ENCODE data around the gene CACNA1B.
"Not testable (repeated sequence)": the region's sequence is repeated elsewhere in the genome, so short reads cannot be mapped to it uniquely, and the experiment has no call there.

The CACNA1B gene

DNA sequence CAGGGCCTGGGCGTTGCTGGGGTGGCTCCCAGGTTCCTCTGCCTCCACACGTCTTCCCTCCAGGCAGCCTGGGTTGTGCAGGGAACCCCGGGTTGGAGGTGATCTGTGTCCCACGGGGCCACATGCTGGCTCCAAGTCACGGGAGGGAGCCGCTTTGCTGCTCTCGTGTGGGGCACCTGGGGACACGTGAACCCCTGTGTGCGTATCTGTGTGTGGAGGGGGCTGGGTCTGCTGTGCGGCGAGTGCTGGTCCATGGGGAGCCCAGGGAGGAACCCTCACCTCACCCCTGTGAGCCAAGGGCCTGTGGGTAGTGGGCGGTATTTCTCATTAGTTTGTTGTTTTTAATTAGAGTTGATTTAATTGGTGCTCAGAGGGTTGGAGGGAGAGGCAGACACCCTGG, 7.5 kb downstream of the CACNA1B start:
- DNase-seq (ENCODE audit: low read depth in 2 of 3, low spot score in 2 of 3), result not testable (repeated sequence)

DNA sequence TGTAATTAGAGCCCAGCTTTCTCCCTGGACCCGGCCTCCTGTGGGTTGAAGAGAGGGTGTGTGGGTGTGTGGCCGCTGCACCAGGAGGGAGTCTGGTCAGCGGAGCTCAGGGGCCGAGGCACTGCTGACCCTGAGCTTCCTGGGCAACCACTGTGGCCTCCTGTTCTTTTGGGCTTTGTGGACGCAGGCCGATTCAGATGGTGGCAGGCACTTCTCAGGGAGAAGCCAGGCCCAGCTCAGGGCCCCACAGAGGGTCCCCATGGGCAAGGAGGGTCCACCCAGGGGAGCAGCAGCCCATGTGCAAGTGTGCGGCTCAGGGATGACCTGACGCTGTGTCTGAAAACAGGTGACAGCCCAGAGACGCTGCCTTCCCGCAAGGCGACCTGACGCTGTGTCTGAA, 11.0 kb downstream of the CACNA1B start:
- DNase-seq (ENCODE audit: low read depth in 2 of 3, low spot score in 2 of 3), result not testable (repeated sequence)

DNA sequence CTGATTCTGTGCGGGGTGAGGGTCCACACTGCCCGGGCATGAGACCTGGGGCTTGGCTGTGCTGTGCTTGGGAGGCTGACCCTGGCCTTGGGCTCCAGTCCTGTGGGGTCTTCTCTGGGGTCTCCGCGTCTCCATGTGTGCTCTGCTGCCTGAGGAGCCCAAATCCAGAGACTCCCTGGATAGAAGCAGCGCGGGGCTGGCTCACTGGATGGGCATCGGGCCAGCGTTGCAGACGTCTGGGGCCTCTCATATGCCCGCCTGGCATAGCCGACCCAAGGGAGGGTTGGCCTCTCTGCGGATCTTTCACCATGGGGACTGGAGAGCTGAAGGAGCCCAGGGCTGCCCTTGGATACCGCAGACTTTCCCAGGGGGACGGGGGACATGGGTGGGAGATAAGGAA, 12.4 kb downstream of the CACNA1B start:
- not testable (repeated sequence) for DNase-seq (ENCODE audit: low read depth in 2 of 3, low spot score in 2 of 3)

DNA sequence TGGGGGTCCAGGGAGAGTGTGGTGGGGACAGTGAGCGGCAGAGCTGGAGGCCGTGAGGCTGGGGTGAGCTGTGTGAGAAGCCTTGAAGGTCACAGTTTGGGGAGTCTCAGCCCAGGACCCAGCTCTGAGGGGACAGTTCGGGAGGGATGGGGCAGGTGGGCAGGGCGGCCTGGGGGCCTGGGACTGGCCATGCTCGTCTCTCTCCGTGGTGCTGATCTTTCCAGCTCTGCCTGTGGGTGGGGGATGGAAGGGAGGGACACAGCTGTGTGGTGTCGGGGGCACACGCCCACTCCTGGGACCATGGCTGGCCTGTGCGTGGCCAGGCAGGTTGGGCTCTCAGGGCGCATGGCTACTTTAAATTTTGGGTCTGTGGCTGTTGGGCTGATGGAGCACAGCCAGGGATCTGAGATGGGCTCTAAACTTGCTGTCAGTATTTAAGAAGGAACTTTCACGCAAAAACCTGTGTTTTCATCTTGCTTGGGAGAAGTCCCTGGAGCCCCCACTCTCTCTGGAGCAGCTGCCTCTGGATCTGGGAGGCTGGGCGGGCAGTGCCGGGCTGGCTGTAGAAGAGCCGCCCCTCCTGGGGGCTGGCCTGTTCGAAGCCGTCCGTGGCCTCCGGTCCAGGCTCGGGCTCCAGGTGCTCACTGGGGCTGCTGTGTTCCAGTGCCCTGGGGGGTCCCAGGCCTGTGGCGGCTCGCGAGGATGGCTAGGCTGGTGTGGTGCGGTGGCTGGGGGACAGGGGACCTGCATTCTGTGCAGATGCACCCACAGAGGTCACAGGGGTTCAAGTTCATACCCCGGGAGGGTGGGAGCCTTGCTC, 13.4 kb downstream of the CACNA1B start:
- not testable (repeated sequence) for DNase-seq (ENCODE audit: low read depth in 2 of 3, low spot score in 2 of 3)

DNA sequence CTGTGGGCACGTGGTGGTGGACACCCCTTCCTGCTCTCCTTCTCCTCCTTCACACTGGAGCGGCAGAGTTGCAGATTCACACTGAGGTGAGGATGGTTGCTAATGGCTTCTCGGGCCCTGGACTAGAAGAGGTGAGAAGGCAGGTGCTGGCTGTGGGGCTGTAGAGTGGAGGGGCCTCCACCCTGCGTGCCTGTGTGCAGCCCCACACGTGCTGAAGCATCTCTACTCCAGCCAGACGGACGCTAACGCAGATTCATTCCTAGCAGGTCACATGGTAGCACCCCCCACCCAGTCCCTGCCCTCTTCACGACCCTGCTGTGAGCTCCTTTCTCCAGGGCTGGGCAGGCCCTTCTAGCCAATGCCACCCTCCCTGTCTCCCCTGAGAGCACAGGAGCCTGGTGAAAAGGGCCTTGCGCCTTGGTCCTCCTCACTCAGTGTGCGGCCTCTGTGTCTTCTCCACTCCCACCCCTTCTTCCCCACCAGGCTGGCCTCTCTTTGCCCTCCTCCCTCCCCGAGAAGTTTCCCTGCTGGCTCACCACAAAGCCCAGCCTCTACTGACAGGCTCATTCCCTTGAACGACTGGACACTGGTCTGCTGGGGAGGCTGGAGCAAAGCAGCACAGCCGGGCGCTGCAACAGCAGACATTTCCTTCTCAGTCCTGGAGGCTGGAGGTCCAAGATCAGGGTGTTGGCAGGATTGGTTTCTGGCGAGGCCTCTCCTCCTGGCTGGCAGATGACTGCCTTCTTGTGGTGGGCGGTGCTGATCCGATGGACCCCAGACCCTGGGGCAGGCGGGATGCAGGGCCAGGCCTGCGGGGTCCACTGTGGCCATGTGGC, 14.2 kb downstream of the CACNA1B start:
- no peak for DNase-seq (ENCODE audit: low read depth in 2 of 3, low spot score in 2 of 3)

DNA sequence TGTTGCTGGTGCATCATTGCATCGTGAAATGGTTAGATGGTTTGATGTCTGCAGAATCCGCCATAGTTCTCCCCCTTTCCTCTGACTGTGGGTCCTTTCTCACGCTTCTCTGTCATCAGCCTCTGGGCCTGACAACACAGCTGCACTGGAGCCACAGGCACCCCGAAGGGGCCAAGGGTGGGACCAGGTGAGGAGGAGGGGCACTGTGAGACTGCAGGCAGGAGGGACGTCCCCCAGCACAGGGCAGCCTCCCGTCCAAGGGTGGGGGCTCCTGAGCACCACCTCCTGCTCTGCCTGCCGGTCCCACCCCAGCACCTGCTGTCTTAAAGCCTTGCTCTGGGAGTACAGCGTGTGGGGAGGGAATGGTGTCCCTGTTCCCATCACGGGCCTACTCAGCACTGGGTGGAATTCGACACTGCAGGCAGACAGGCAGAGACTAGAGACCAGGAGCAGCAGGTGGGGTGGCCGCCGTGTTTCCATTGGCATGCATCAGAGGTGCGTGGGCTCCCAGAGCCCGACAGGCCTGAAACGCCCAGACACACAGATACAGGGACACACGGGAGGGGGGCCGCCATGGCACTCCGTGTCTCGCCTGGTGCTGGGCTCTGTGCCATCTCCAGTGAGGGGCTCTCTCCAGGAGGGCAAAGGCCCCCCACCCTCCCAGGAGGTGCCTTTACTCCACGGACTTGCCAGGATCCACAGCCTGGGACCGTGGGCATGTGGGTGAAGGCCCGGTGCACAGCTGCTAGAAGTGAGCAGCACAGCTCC, 15.0 kb downstream of the CACNA1B start:
- no peak for DNase-seq (ENCODE audit: low read depth in 2 of 3, low spot score in 2 of 3)

DNA sequence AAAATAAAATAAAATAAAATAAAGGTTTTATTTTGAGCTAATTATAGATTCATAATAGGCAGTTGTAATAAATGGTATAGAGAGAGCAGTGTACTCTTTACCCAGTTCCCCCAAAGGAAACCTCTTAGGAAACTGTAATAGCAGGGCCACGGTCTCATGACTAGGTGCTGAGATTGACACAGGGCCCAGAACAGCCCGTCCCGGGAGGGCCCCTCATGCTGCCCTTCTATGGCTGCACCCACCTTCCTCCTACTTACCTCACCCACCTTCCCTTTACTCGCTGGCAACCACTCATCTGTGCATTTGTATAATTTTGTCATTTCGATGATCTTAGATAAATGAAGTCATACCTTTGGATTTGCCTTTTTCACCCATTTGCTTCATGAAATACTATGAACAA, 16.1 kb downstream of the CACNA1B start:
- DNase-seq (ENCODE audit: low read depth in 2 of 3, low spot score in 2 of 3), result no peak

DNA sequence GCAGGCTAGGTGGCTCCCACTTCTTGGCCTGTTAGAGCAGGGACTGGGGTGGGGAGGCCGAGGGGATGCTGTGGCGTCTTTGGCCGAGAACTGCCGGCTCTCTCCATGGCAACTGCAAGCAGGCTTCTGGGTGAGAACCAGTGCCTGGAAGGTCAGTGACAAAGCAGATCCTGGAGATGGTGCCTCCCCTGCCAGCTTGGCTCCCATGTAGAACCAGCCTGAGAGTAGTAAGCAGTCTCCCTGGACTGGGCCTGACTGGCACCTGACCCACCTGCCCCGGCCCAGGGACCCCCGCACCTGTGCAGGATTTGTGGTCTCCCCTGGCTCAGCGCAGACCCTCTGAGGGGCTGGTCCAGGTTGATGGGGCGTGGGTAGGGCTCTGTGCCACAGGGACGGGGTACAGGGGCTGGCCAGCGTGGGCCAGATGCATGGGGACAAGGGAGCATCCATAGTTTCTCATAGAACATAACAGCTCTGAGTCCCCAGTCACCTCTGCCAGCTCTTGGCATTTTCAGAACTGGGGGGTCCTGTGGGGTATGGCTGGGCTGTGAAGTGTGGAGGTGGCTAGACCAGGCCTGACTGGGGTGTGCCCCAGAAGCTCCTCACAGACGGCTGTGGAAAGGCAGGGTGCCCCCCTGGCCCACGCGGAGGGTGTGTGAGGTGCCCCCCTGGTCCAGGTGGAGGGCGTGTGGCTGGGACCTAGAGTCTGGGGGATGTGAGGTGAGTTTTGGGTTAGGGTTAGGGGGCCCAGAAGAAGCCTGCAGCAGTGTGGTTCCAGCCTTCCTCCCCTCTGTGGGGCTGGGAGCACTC, 22.2 kb downstream of the CACNA1B start:
- DNase-seq (ENCODE audit: low read depth in 2 of 3, low spot score in 2 of 3), result no peak

DNA sequence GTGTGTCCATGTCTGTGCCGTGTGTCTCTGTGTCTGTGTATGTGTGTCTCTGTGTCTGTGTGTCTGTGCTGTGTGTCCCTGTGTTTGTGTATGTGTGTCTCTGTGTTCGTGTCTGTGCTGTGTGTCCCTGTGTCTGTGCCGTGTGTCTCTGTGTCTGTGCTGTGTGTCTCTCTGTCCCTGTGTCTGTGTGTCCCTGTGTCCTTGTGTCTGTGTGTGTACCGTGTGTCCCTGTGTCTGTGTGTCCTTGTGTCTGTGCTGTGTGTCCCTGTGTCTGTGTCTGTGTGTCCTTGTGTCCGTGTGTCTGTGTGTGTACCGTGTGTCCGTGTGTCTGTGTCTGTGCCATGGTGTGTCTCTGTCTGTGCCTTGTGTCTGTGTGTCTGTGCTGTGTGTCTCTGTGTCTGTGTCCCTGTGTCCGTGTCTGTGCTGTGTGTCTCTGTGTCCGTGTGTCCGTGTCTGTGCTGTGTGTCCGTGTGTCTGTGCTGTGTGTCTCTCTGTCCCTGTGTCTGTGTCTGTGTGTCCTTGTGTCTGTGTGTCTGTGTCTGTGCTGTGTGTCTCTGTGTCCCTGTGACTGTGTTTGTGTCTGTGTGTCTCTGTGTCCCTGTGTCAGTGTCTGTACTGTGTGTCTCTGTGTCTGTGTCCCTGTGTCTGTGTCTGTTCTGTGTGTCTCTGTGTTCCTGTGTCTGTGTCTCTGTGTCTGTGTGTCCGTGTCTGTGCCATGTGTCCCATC, 23.2 kb downstream of the CACNA1B start:
- no peak for DNase-seq (ENCODE audit: low read depth in 2 of 3, low spot score in 2 of 3)

DNA sequence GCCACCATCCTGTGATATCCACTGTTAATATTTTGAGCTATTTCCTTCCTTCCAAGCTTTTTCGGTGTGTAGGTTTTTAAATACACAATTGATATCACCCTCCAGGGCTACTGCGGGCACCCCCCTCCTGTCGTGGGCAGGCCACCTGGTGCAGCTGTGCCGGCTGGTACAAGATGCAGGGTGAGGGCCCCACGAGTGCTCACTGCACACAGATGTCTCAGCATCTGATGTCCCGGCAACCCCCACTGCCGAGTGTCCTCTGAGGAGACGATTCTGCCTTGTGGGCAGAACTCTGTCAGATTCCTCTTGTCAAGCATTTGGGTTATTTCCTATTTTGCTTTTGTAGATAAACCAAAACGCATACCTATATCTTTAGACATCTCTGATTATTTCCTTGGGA, 25.1 kb downstream of the CACNA1B start:
- DNase-seq (ENCODE audit: low read depth in 2 of 3, low spot score in 2 of 3), result no peak

DNA sequence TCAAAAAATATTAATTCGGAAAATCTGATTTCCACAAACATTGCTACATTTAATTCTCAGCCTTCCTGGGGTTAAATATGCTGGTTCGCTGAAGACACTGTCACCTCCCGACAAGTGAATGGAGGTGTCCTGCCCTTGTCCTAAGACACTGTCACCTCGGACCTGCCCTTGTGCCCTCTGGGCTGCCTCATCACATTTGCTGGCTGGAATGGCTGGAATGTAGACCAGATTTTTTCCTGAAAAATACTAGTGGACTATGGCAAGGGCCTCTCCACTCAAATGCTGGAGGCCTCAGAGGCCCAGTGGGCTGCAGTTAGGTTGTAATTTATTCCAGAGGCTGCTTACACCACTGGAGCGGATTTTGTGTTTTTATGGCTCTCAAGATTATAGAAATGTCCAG, 28.2 kb downstream of the CACNA1B start:
- no peak for DNase-seq (ENCODE audit: low read depth in 2 of 3, low spot score in 2 of 3)

DNA sequence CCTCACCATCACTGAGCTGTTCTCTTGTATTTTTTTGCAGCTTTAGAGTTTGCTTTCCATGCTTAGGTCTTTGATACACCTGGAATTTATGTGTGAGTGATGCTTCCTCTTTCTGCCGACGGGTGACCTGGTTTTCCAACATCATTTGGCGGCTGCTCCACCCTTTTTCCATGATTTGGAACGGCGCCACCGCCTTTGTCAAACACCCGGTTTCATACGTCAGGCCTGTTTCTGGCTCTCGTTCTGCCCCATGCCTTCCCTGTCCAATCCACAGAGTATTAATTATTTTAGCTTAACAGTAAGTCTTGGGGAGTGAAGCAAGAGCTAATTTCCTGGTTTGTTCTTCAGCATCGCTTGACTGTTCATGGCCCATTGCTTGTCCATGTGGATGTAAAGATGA, 30.2 kb downstream of the CACNA1B start:
- DNase-seq (ENCODE audit: low read depth in 2 of 3, low spot score in 2 of 3), result no peak

DNA sequence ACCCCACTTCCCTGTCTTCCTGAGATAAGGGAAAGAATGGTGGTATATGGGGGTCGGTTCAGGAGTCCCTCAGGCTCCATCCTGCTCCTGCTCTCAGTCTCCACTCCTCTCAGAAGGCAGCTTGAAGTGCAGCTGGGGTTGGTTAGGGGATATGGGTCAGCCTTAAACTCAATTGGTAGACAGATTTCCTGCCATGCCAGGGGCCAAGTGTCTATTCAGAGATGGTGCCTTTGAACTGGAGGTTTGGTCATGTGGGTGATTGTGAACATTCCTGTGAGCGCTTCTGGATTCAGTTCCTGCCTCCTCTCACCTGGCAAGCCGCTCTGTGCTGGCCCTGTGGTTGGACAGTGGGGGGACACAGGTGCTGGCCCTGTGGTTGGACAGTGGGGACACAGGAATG, 35.1 kb downstream of the CACNA1B start:
- no peak for DNase-seq (ENCODE audit: low read depth in 2 of 3, low spot score in 2 of 3)

DNA sequence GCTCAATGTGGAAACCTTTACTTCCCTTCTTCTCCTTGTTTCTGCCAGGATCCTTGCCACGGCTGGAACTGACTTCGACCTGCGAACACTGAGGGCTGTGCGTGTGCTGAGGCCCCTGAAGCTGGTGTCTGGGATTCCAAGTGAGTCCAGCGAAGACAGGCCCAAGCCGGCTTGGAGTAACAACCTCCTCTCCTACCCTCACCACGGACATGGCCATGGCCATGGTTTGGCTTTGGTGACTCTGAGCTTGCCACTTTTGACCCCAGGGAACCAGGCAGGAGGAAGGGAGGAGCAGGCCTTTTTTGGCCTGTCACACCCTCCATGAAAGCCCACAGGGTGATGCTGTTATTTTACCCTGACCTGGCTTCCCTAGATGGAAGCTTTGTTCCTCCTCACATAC, 35.5 kb downstream of the CACNA1B start:
- no peak for DNase-seq (ENCODE audit: low read depth in 2 of 3, low spot score in 2 of 3)

DNA sequence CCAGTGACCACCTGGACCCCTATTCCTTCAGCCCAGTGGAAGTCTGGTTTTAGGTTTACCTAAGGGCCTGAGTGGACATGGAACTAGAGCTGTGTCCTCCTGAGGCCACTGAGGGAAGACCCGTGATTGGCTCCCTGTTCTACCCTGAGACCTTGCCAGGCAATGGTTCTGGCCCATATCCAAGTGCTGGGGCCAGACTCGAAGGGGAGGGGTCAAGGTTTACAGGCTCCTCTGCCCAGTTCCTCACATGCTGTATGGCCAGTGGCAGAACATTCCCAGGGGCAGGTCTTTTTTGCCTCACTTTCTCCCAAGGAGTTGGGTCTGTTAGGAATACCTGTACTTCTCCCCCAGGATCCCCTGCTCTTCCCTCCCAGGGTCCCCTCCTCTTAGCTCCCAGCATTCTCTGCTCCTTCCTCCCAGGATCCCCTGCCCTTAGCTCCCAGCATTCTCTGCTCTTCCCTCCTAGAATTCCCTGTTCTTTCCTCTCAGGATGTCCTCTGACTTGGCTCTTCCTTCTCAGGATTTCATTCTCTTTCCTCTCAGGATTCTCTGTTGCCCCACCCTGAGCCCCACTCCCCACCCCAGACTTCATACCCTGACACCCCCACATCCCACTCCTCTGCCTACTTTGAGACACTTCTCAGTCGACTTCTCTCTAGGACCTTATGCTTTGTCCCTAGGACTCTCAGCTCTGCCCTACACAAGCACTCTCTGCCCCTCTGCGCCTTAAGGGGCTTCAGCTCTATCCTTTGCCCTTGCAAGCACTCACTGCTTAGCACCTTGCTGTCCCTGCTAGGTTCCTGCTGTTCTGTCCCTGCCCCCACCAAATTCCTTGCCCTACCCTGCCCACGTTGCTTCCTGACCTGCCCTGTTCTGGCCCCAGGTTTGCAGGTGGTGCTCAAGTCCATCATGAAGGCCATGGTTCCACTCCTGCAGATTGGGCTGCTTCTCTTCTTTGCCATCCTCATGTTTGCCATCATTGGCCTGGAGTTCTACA, 36.5 kb downstream of the CACNA1B start:
- no peak for DNase-seq (ENCODE audit: low read depth in 2 of 3, low spot score in 2 of 3)

DNA sequence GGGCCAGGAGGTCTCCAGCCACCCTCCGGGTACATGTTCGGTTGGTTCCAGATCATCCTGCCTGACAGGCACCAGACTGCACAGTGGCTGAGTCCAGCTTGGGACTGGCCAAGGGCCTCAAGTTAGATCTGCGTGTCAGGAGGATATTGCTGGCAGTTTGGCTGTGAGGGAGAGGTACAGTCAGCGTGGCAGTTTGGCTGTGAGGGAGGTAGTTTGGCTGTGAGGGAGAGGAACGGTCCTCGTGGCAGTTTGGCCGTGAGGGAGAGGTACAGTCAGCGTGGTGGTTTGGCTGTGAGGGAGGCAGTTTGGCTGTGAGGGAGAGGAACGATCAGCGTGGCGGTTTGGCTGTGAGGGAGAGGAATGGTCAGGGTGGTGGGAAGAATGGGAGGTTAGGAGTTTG, 39.0 kb downstream of the CACNA1B start:
- DNase-seq (ENCODE audit: low read depth in 2 of 3, low spot score in 2 of 3), result no peak

DNA sequence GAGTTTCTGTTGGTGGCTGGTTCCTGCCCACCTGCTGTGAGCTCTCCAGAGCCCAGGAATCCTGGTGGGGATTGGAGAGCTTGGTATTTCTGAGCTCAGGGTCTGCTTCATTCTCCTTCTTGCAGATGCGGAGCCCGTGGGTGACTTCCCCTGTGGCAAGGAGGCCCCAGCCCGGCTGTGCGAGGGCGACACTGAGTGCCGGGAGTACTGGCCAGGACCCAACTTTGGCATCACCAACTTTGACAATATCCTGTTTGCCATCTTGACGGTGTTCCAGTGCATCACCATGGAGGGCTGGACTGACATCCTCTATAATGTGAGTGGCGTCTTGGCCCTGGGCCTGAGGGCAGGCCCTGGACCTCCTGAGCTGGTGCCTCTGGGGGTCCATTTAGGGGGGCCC, 39.5 kb downstream of the CACNA1B start:
- no peak for DNase-seq (ENCODE audit: low read depth in 2 of 3, low spot score in 2 of 3)

DNA sequence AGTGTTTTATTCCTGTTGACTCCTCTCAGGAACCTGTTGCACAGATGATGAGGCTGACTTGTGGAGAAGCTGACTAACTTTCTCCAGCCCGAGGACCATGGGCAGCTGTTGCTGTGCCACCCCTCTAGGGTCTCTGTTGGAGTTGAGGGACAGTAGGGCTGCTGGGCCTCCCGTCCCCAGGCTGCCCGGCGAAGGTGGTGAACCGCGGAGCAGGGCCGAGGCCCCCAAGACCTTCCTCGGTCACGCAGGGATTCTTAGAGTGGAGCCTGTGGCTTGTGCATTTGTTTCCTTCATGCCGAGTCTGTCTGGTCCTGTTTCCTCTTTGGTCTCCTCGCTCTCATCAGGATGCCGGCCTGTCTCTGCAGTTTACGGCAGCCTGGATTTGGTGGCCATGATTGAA, 40.2 kb downstream of the CACNA1B start:
- DNase-seq (ENCODE audit: low read depth in 2 of 3, low spot score in 2 of 3), result no peak

All from activated CD8-positive, alpha-beta memory T cell treated with anti-CD3 and anti-CD28 coated beads for 48 hours (primary cell).